Activated CD4-positive, alpha-beta T cell treated with anti-CD3 and anti-CD28 coated beads, Interleukin-2, amount 10 ng/mL, durations not matched to agents 24 days and 14 days (primary cell): Measurements from ENCODE around the gene DUS1L. TPM values are rescaled to one million over a fixed set of nuclear protein-coding genes. Genes with fewer than 3 reads are reported as not detected.

Experiments used
- DNase-seq: peaks from one replicate; pipeline ENCODE4 v3.0.0; 2022
- H3K27ac Mint-ChIP-seq: one replicate; pipeline ENCODE4 v1.8.0; 2022; ENCODE audit warnings: mild to moderate bottlenecking, mixed read lengths
- H3K27me3 Mint-ChIP-seq: one replicate; pipeline ENCODE4 v1.8.0; 2022; ENCODE audit warnings: mixed read lengths
- H3K36me3 Mint-ChIP-seq: one replicate; pipeline ENCODE4 v1.8.0; 2022; ENCODE audit warnings: low read depth, mild to moderate bottlenecking, mixed read lengths
- H3K4me1 Mint-ChIP-seq: one replicate; pipeline ENCODE4 v1.8.0; 2021; ENCODE audit warnings: mixed read lengths
- H3K4me3 Mint-ChIP-seq: one replicate; pipeline ENCODE4 v1.8.0; 2022; ENCODE audit warnings: mild to moderate bottlenecking, moderate library complexity, mixed read lengths
- H3K9me3 Mint-ChIP-seq: one replicate; pipeline ENCODE4 v1.8.0; 2021; ENCODE audit warnings: mixed read lengths
- intact Hi-C: fragments of 100-400 bp; cut with micrococcal nuclease; formaldehyde crosslinking; loops from one replicate; pipeline ENCODE4 v1.15.1; 2023
- total RNA-seq: library from RNA; stranded (reverse); gene quantifications from 2 replicates; pipeline ENCODE4 v1.2.3, GENCODE V29; 2022

Gene DUS1L
- total RNA-seq, 1 donor from 2014 or later = 230 TPM

- intact Hi-C loops = no loop called here
- Mint-ChIP-seq H3K27me3 (no peaks in the 10 kb centered on the region), H3K4me3 (no peak overlapping the region), H3K27ac (no peak overlapping the region), H3K9me3 (no peaks in the 10 kb centered on the region), H3K36me3 (peaks cover 30% of the 10 kb centered on the region), H3K4me1 (no peaks in the 10 kb centered on the region)
- DNase-seq = no peak
Measured at GRCh38 chr17:82088838-82089722, 23.5 kb upstream of the DUS1L start.

- intact Hi-C loops = no loop called here
- Mint-ChIP-seq H3K27ac (no peak overlapping the region), H3K27me3 (no peaks in the 10 kb centered on the region), H3K4me1 (no peaks in the 10 kb centered on the region), H3K36me3 (peaks cover 35% of the 10 kb centered on the region), H3K4me3 (no peak overlapping the region), H3K9me3 (no peaks in the 10 kb centered on the region)
- DNase-seq = no peak
Measured at GRCh38 chr17:82087961-82088837, 22.6 kb upstream of the DUS1L start.

- H3K4me3 Mint-ChIP-seq = no peak overlapping the region
- intact Hi-C loops = no loop called here
- no peak overlapping the region for H3K27ac Mint-ChIP-seq
- H3K27me3 Mint-ChIP-seq = no peaks in the 10 kb centered on the region
- no peaks in the 10 kb centered on the region for H3K9me3 Mint-ChIP-seq
- DNase-seq = no peak
- no peaks in the 10 kb centered on the region for H3K4me1 Mint-ChIP-seq
- peaks cover 38% of the 10 kb centered on the region for H3K36me3 Mint-ChIP-seq
Measured at GRCh38 chr17:82086941-82087906, 21.6 kb upstream of the DUS1L start.

GRCh38 chr17:82085931-82086764, 20.5 kb upstream of the DUS1L start:
- no peak overlapping the region for H3K4me3 Mint-ChIP-seq
- H3K9me3 Mint-ChIP-seq = no peaks in the 10 kb centered on the region
- no peak overlapping the region for H3K27ac Mint-ChIP-seq
- DNase-seq = no peak
- H3K27me3 Mint-ChIP-seq = no peaks in the 10 kb centered on the region
- peaks cover 31% of the 10 kb centered on the region for H3K36me3 Mint-ChIP-seq
- intact Hi-C loops = no loop called here
- H3K4me1 Mint-ChIP-seq = no peaks in the 10 kb centered on the region

GRCh38 chr17:82085031-82085861, 19.6 kb upstream of the DUS1L start:
- Mint-ChIP-seq H3K27me3 (no peaks in the 10 kb centered on the region), H3K27ac (no peak overlapping the region), H3K36me3 (peaks cover 29% of the 10 kb centered on the region), H3K4me3 (no peak overlapping the region), H3K4me1 (no peaks in the 10 kb centered on the region), H3K9me3 (no peaks in the 10 kb centered on the region)
- intact Hi-C loops = no loop called here
- no peak for DNase-seq

- intact Hi-C loops = no loop called here
- no peaks in the 10 kb centered on the region for H3K9me3 Mint-ChIP-seq
- no peaks in the 10 kb centered on the region for H3K4me1 Mint-ChIP-seq
- no peak for DNase-seq
- H3K4me3 Mint-ChIP-seq = no peak overlapping the region
- no peaks in the 10 kb centered on the region for H3K27me3 Mint-ChIP-seq
- H3K27ac Mint-ChIP-seq = no peak overlapping the region
- H3K36me3 Mint-ChIP-seq = peaks cover 34% of the 10 kb centered on the region
Measured at GRCh38 chr17:82084373-82085030, 18.9 kb upstream of the DUS1L start.

- H3K4me1 Mint-ChIP-seq = no peaks in the 10 kb centered on the region
- peaks cover 36% of the 10 kb centered on the region for H3K36me3 Mint-ChIP-seq
- H3K9me3 Mint-ChIP-seq = no peaks in the 10 kb centered on the region
- DNase-seq = no peak
- no peak overlapping the region for H3K27ac Mint-ChIP-seq
- no peak overlapping the region for H3K4me3 Mint-ChIP-seq
- no peaks in the 10 kb centered on the region for H3K27me3 Mint-ChIP-seq
- intact Hi-C loops = no loop called here
Measured at GRCh38 chr17:82083533-82084359, 18.1 kb upstream of the DUS1L start.

GRCh38 chr17:82083009-82083408, 17.4 kb upstream of the DUS1L start:
- Mint-ChIP-seq H3K9me3 (no peaks in the 10 kb centered on the region), H3K27ac (no peak overlapping the region), H3K4me3 (no peak overlapping the region), H3K27me3 (no peaks in the 10 kb centered on the region), H3K4me1 (no peaks in the 10 kb centered on the region), H3K36me3 (peaks cover 34% of the 10 kb centered on the region)
- intact Hi-C loops = no loop called here
- DNase-seq = no peak

GRCh38 chr17:82082456-82082855, 16.9 kb upstream of the DUS1L start:
- Mint-ChIP-seq H3K27ac (no peak overlapping the region), H3K9me3 (no peaks in the 10 kb centered on the region), H3K4me1 (no peaks in the 10 kb centered on the region)

GRCh38 chr17:82081966-82082365, 16.4 kb upstream of the DUS1L start:
- H3K27ac Mint-ChIP-seq = no peak overlapping the region
- DNase-seq = no peak
- no peaks in the 10 kb centered on the region for H3K4me1 Mint-ChIP-seq
- H3K36me3 Mint-ChIP-seq = peaks cover 36% of the 10 kb centered on the region
- no peaks in the 10 kb centered on the region for H3K9me3 Mint-ChIP-seq
- no peak overlapping the region for H3K4me3 Mint-ChIP-seq
- H3K27me3 Mint-ChIP-seq = no peaks in the 10 kb centered on the region
- intact Hi-C loops = no loop called here

More at GRCh38 chr17:82082456-82082855, 16.9 kb upstream of the DUS1L start:
- Mint-ChIP-seq H3K4me3 (no peak overlapping the region), H3K36me3 (peaks cover 36% of the 10 kb centered on the region), H3K27me3 (no peaks in the 10 kb centered on the region)
- intact Hi-C loops = no loop called here
- no peak for DNase-seq

- H3K27ac Mint-ChIP-seq = no peak overlapping the region
- no peak for DNase-seq
- no peaks in the 10 kb centered on the region for H3K9me3 Mint-ChIP-seq
Measured at GRCh38 chr17:82081546-82081945, 15.9 kb upstream of the DUS1L start.

More at GRCh38 chr17:82081546-82081945, 15.9 kb upstream of the DUS1L start:
- H3K27me3 Mint-ChIP-seq = no peaks in the 10 kb centered on the region
- H3K4me3 Mint-ChIP-seq = no peak overlapping the region
- intact Hi-C loops = no loop called here
- peaks cover 36% of the 10 kb centered on the region for H3K36me3 Mint-ChIP-seq
- H3K4me1 Mint-ChIP-seq = no peaks in the 10 kb centered on the region
